Sciatic nerve (tissue), 2 donors: ENCODE results near the gene RTTN. TPM values are rescaled to one million over a fixed set of nuclear protein-coding genes. Genes with fewer than 3 reads are reported as not detected.

Source experiments
- ATAC-seq: fragments of 200-7000 bp; cut with Tn5 transposase; one replicate; pipeline ENCODE4 v1.9.1; 2020; ENCODE audit warnings: mild to moderate bottlenecking, moderate library complexity
- DNase-seq: peaks from one replicate; pipeline ENCODE4 v3.0.0-alpha.2; 2020; ENCODE audit warnings: low spot score
- intact Hi-C: fragments of 100-400 bp; cut with DNase I; formaldehyde crosslinking; loops from one replicate; pipeline ENCODE4 v1.14.2; 2022
- total RNA-seq: library from RNA; stranded (reverse); fragmentation: NEBNext Ultra II Directional; extraction: Animal tissue kit (Norgen Biotek cat#: 25700); gene quantifications from one replicate; pipeline ENCODE4 v1.2.1, GENCODE V29; 2021
- donor health status: DM: no; HTN: no; CAD: no.
- donor health status: DM: no; HTN: no; CAD: no.

RTTN gene
- total RNA-seq, 1 donor from 2014 or later: 25.3 TPM

GRCh38 chr18:69961718-69962117 lies 243.8 kb downstream of the RTTN start:
- intact Hi-C loops: no loop called here
- ATAC-seq (no peak), DNase-seq (no peak)

GRCh38 chr18:69958422-69958821 lies 247.1 kb downstream of the RTTN start:
- no peak for DNase-seq
- intact Hi-C loops: no loop called here
- no peak for ATAC-seq

- no peak for DNase-seq
- no peak for ATAC-seq
- intact Hi-C loops: no loop called here
Observed at GRCh38 chr18:69957747-69958146, 247.7 kb downstream of the RTTN start.

- intact Hi-C loops: no loop called here
- peak; percentile 38 for ATAC-seq
- no peak for DNase-seq
Observed at GRCh38 chr18:69956665-69957620, 248.5 kb downstream of the RTTN start.

GRCh38 chr18:69956057-69956456 lies 249.4 kb downstream of the RTTN start:
- no peak for DNase-seq
- intact Hi-C loops: no loop called here
- ATAC-seq: no peak

GRCh38 chr18:69954719-69955480 lies 250.6 kb downstream of the RTTN start:
- ATAC-seq (no peak), DNase-seq (no peak)
- intact Hi-C loops: no loop called here

- DNase-seq (no peak), ATAC-seq (no peak)
- intact Hi-C loops: no loop called here
Observed at GRCh38 chr18:69953191-69953590, 252.3 kb downstream of the RTTN start.

Other genes starting within 250 kb of the RTTN start
- 26.3 TPM for gene SOCS6, start 83.4 kb upstream of the RTTN start, total RNA-seq